ENCODE data around the gene ALDH1A1. TPM values are rescaled to one million over a fixed set of nuclear protein-coding genes. Genes with fewer than 3 reads are reported as not detected.

Gene ALDH1A1
- total RNA-seq, 1 experiment from 2014 or later, result not detected

- Histone ChIP-seq H3K4me1 (ENCODE audit: insufficient read depth, low read length) (no peaks in the 10 kb centered on the region), H3K9me2 (replicated peaks; ENCODE audit: low read length) (no peaks in the 10 kb centered on the region), H3K79me2 (ENCODE audit: low read length) (no peaks in the 10 kb centered on the region), H3K27me3 (ENCODE audit: low read length) (peaks cover 16% of the 10 kb centered on the region; the same call in 1 of the 2 replicates), H3K27ac (ENCODE audit: low read length) (no peak overlapping the region), H2AFZ (ENCODE audit: low read length) (no peak overlapping the region), H3F3A (ENCODE audit: low read length, unreplicated experiment) (no peaks in the 10 kb centered on the region), H3K9me3 (ENCODE audit: low read length) (no peaks in the 10 kb centered on the region), H3K9ac (ENCODE audit: low read length) (no peak overlapping the region), H4K20me1 (ENCODE audit: low read length) (no peaks in the 10 kb centered on the region), H3K4me2 (ENCODE audit: low read length) (no peak overlapping the region), H3K4me3 (ENCODE audit: low read length) (no peak overlapping the region), H3K36me3 (ENCODE audit: low read depth, low read length) (no peaks in the 10 kb centered on the region)
- ATAC-seq (no peak), DNase-seq (no peak)
- ChIA-PET CTCF (no interaction called here), POLR2A (ENCODE audit: unreplicated experiment) (no interaction called here)
- no TSS peak for BruUV-seq (replicated peaks)
- intact Hi-C loops (cut with micrococcal nuclease), result no loop called here
- TF ChIP-seq EZH2 (IDR thresholded peaks at IDR 0.05; ENCODE audit: low read length, unreplicated experiment) (no peak), CTCF (conservative IDR thresholded peaks at IDR 0.05; ENCODE audit: low read depth, low read length) (no peak), EZH2phosphoT487 (IDR thresholded peaks at IDR 0.05; ENCODE audit: borderline replicate concordance, low read length) (no peak)
Measured at GRCh38 chr9:72886386-72886785, 66.5 kb downstream of the ALDH1A1 start.

- Histone ChIP-seq H3K9ac (ENCODE audit: low read length) (no peak overlapping the region), H3K27me3 (ENCODE audit: low read length) (no peaks in the 10 kb centered on the region), H3K4me2 (ENCODE audit: low read length) (no peak overlapping the region), H3K9me3 (ENCODE audit: low read length) (no peaks in the 10 kb centered on the region), H4K20me1 (ENCODE audit: low read length) (no peaks in the 10 kb centered on the region), H3K36me3 (ENCODE audit: low read depth, low read length) (no peaks in the 10 kb centered on the region), H3K79me2 (ENCODE audit: low read length) (no peaks in the 10 kb centered on the region), H3K4me1 (ENCODE audit: insufficient read depth, low read length) (no peaks in the 10 kb centered on the region), H3F3A (ENCODE audit: low read length, unreplicated experiment) (no peaks in the 10 kb centered on the region), H2AFZ (ENCODE audit: low read length) (no peak overlapping the region), H3K4me3 (ENCODE audit: low read length) (no peak overlapping the region), H3K27ac (ENCODE audit: low read length) (no peak overlapping the region), H3K9me2 (replicated peaks; ENCODE audit: low read length) (no peaks in the 10 kb centered on the region)
- TF ChIP-seq EZH2phosphoT487 (IDR thresholded peaks at IDR 0.05; ENCODE audit: borderline replicate concordance, low read length) (no peak), EZH2 (IDR thresholded peaks at IDR 0.05; ENCODE audit: low read length, unreplicated experiment) (no peak), CTCF (conservative IDR thresholded peaks at IDR 0.05; ENCODE audit: low read depth, low read length) (no peak)
- POLR2A ChIA-PET (ENCODE audit: unreplicated experiment), result no interaction called here
- CTCF ChIA-PET, result no interaction called here
- no peak for ATAC-seq
- DNase-seq, result no peak
- intact Hi-C loops (cut with micrococcal nuclease), result no loop called here
- BruUV-seq (replicated peaks), result no TSS peak
Measured at GRCh38 chr9:72884508-72884907, 68.3 kb downstream of the ALDH1A1 start.

GRCh38 chr9:72883875-72884274, 69.0 kb downstream of the ALDH1A1 start:
- Histone ChIP-seq H3K4me1 (ENCODE audit: insufficient read depth, low read length) (no peaks in the 10 kb centered on the region), H4K20me1 (ENCODE audit: low read length) (no peaks in the 10 kb centered on the region), H3K9me2 (replicated peaks; ENCODE audit: low read length) (no peaks in the 10 kb centered on the region), H3K27me3 (ENCODE audit: low read length) (no peaks in the 10 kb centered on the region), H3K79me2 (ENCODE audit: low read length) (no peaks in the 10 kb centered on the region), H3K4me2 (ENCODE audit: low read length) (no peak overlapping the region), H3K36me3 (ENCODE audit: low read depth, low read length) (no peaks in the 10 kb centered on the region), H3K27ac (ENCODE audit: low read length) (no peak overlapping the region), H3K9ac (ENCODE audit: low read length) (no peak overlapping the region), H3K4me3 (ENCODE audit: low read length) (no peak overlapping the region), H3F3A (ENCODE audit: low read length, unreplicated experiment) (no peaks in the 10 kb centered on the region), H3K9me3 (ENCODE audit: low read length) (no peaks in the 10 kb centered on the region), H2AFZ (ENCODE audit: low read length) (no peak overlapping the region)
- CTCF ChIA-PET, result no interaction called here
- intact Hi-C loops (cut with micrococcal nuclease), result no loop called here
- ATAC-seq, result no peak
- POLR2A ChIA-PET (ENCODE audit: unreplicated experiment), result no interaction called here
- TF ChIP-seq CTCF (conservative IDR thresholded peaks at IDR 0.05; ENCODE audit: low read depth, low read length) (no peak), EZH2 (IDR thresholded peaks at IDR 0.05; ENCODE audit: low read length, unreplicated experiment) (no peak), EZH2phosphoT487 (IDR thresholded peaks at IDR 0.05; ENCODE audit: borderline replicate concordance, low read length) (no peak)
- no TSS peak for BruUV-seq (replicated peaks)
- DNase-seq, result no peak

Measured in PC-3 (cell line).